ENCODE measurements around the gene CACUL1.
"Not testable (repeated sequence)": the region's sequence is repeated elsewhere in the genome, so short reads cannot be mapped to it uniquely, and the experiment has no call there.

Gene CACUL1

GRCh38 chr10:118663176-118663575 lies 91.6 kb downstream of the CACUL1 start:
- Histone ChIP-seq H3K27me3 (replicated peaks) (no peaks in the 10 kb centered on the region), H3K36me3 (replicated peaks) (no peaks in the 10 kb centered on the region), H3K27ac (no peak overlapping the region), H3K4me3 (ENCODE audit: low read depth, low read length) (no peak overlapping the region)
- DNase-seq: no peak
- TF ChIP-seq, protein P1, sequence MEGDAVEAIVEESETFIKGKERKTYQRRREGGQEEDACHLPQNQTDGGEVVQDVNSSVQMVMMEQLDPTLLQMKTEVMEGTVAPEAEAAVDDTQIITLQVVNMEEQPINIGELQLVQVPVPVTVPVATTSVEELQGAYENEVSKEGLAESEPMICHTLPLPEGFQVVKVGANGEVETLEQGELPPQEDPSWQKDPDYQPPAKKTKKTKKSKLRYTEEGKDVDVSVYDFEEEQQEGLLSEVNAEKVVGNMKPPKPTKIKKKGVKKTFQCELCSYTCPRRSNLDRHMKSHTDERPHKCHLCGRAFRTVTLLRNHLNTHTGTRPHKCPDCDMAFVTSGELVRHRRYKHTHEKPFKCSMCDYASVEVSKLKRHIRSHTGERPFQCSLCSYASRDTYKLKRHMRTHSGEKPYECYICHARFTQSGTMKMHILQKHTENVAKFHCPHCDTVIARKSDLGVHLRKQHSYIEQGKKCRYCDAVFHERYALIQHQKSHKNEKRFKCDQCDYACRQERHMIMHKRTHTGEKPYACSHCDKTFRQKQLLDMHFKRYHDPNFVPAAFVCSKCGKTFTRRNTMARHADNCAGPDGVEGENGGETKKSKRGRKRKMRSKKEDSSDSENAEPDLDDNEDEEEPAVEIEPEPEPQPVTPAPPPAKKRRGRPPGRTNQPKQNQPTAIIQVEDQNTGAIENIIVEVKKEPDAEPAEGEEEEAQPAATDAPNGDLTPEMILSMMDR (IDR thresholded peaks at IDR 0.05; ENCODE audit: low read depth, low read length, missing control alignments): no peak
- in situ Hi-C loops (cut with HindIII; ENCODE audit: low pct_ligation_motif_present, low sequenced_read_pairs): no loop called here

DNA sequence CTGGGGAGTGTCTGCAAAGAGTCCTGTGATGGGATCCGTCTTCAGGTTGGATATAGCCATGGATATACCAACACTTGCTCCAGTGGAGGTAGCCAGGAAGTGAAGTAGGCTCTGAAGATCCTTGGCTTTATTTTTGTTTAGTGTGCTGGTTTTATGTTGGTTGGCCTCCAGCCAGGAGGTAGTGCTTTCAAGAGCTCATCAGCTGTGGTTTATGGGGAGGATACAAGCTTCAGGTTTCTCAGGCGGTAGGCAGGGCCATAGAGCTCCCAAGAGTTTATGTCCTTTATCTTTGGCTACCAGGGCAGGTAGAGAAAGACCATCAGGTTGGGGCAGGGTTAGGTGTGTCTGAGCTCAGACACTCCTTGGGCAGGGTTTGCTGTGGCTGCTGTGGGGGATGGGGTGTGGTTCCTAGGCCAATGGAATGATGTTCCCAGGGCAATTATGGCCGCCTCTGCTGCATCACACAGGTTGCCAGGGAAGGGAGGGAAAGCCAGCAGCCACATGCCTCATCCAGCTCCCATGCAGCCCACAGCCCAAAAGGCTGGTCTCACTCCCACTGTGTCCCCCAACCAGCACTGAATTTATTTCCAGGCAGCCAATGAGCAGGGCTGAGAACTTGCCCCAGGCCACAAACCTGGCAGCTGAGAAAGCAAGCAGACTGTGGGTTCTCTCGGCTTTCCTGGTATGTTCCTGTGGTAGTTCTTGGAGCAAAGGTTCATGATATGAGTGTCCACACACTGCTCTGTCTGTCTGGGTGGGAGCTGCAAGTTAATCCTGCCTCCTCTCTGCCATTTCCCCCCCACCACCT lies 92.3 kb downstream of the CACUL1 start:
- TF ChIP-seq, protein P1 (IDR thresholded peaks at IDR 0.05; ENCODE audit: low read depth, low read length, missing control alignments): no peak
- H3K27ac ChIP-seq: no peak overlapping the region
- H3K27me3 ChIP-seq (replicated peaks): no peaks in the 10 kb centered on the region
- no peak for DNase-seq
- H3K36me3 ChIP-seq (replicated peaks): no peaks in the 10 kb centered on the region
- in situ Hi-C loops (cut with HindIII; ENCODE audit: low pct_ligation_motif_present, low sequenced_read_pairs): no loop called here
- no peak overlapping the region for H3K4me3 ChIP-seq (ENCODE audit: low read depth, low read length)

DNA sequence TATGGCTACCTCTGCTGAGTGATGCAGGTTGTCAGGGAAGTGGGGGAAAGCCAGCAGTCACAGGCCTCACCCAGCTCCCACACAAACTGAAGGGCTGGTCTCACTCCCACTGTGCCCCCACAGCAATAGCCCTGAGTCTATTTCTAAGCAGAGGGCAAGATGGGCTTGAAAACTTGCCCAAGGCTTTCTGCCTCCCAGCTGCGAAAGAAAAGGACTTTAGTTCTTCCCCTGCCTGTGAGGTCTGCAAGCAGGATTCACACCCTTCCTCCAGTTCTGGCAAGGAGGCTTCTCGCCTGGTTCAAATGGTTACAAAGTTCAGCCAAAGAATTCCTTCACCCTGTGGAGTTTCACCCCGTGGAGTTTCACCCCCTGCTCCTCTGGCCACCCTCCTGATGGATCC lies 96.0 kb downstream of the CACUL1 start:
- TF ChIP-seq, protein P1 (IDR thresholded peaks at IDR 0.05; ENCODE audit: low read depth, low read length, missing control alignments): no peak
- no peak for DNase-seq
- Histone ChIP-seq H3K27ac (no peak overlapping the region), H3K36me3 (replicated peaks) (no peaks in the 10 kb centered on the region), H3K27me3 (replicated peaks) (no peaks in the 10 kb centered on the region), H3K4me3 (ENCODE audit: low read depth, low read length) (no peak overlapping the region)
- in situ Hi-C loops (cut with HindIII; ENCODE audit: low pct_ligation_motif_present, low sequenced_read_pairs): no loop called here

DNA sequence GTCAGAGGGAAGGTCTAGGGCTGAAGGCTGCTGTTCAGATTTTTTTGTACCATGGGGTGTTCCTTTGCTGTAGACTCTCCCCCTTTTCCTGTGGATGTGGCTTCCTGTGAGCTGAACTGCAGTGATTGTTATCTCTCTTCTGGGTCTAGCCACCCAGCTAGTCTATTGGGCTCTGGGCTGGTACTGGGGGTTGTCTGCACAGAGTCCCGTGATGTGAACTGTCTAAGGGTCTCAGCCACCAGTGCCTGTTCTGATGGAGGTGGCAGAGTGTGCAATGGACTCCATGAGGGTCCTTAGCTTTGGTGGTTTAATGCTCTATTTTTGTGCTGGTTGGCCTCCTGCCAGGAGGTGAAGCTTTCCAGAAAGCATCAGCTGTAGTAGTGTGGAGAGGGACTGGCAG lies 96.6 kb downstream of the CACUL1 start:
- H3K4me3 ChIP-seq (ENCODE audit: low read depth, low read length); DNase-seq; in situ Hi-C loops (cut with HindIII; ENCODE audit: low pct_ligation_motif_present, low sequenced_read_pairs): not testable (repeated sequence)

DNA sequence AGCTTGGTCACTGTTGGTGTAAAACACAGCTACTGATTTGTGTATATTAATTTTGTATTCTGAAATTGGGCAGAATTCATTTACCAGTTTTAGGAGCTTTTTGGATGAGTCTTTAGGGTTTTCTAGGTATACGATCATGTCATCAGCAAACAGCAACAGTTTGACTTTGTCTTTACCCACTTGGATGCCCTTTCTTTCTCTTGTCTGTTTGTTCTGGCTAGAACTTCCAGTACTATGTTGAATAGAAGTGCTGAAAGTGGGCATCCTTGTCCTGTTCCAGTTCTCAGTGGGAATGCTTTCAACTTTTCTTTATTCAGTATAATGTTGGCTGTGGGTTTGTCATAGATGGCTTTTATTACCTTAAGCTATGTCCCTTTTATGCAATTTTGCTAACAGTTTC lies 109.5 kb downstream of the CACUL1 start:
- DNase-seq; in situ Hi-C loops (cut with HindIII; ENCODE audit: low pct_ligation_motif_present, low sequenced_read_pairs); H3K4me3 ChIP-seq (ENCODE audit: low read depth, low read length); H3K27ac ChIP-seq; H3K36me3 ChIP-seq (replicated peaks); H3K27me3 ChIP-seq (replicated peaks): not testable (repeated sequence)

More for the DNA sequence above, 96.6 kb downstream of the CACUL1 start:
- H3K27me3 ChIP-seq (replicated peaks); H3K36me3 ChIP-seq (replicated peaks); H3K27ac ChIP-seq: not testable (repeated sequence)

GRCh38 chr10:118642228-118642627 lies 112.5 kb downstream of the CACUL1 start:
- no peaks in the 10 kb centered on the region for H3K36me3 ChIP-seq (replicated peaks)
- no peaks in the 10 kb centered on the region for H3K27me3 ChIP-seq (replicated peaks)
- no peak overlapping the region for H3K27ac ChIP-seq
- in situ Hi-C loops (cut with HindIII; ENCODE audit: low pct_ligation_motif_present, low sequenced_read_pairs): no loop called here
- no peak for DNase-seq
- TF ChIP-seq, protein P1 (IDR thresholded peaks at IDR 0.05; ENCODE audit: low read depth, low read length, missing control alignments): no peak
- no peak overlapping the region for H3K4me3 ChIP-seq (ENCODE audit: low read depth, low read length)

- H3K36me3 ChIP-seq (replicated peaks): no peaks in the 10 kb centered on the region
- H3K27ac ChIP-seq: no peak overlapping the region
- TF ChIP-seq, protein P1 (IDR thresholded peaks at IDR 0.05; ENCODE audit: low read depth, low read length, missing control alignments): no peak
- H3K27me3 ChIP-seq (replicated peaks): no peaks in the 10 kb centered on the region
- in situ Hi-C loops (cut with HindIII; ENCODE audit: low pct_ligation_motif_present, low sequenced_read_pairs): no loop called here
- no peak overlapping the region for H3K4me3 ChIP-seq (ENCODE audit: low read depth, low read length)
- DNase-seq: no peak
Observed at GRCh38 chr10:118638680-118639079, 116.1 kb downstream of the CACUL1 start.
